Heart left ventricle (tissue), 13 donors: Measurements from ENCODE around the gene LAMB4.

ENCODE experiments used
- CTCF ChIP-seq, 12 donors: fragments of 200-600 bp; sonication (generic) in 4 of 12; IDR thresholded peaks; one replicate each; pipeline versions ENCODE4 v1.5.0 to v1.8.0; 2018 to 2022; ENCODE audit warnings: antibody characterized with exemption in 12 of 12, mild to moderate bottlenecking in 5 of 12
- POLR2A ChIP-seq, 2 donors: fragments of 450-650 bp; IDR thresholded peaks; one replicate each; pipeline ENCODE4 v1.6.1; 2017; ENCODE audit warnings: antibody characterized with exemption in 2 of 2, mild to moderate bottlenecking in 2 of 2, moderate library complexity in 2 of 2
- donor health status: ischemic (EF 13 %, LVEDD 7.1; RV severe dilation, severe dysfunction).
- donor health status: DM: no; HTN: yes; CAD: no.
- donor health status: DM: no; HTN: no; CAD: no.
- donor health status: ischemic (EF 25% LVEDD 6.9; RV normal size, moderate dysfunction).
- donor health status: ischemic (EF 25% LVEDD 5.7; RV mildly dilated, moderate dysfunction).
- donor health status: ischemic (EF 35%, LVEDD 5.7; RV mildly dilated, moderate dysfunction).
- donor health status: nonischemic (EF 11% LVEDD 7.7; RV severe dilation, severe dysfunction).
- donor health status: DM: yes; HTN: yes; CAD: no.
- donor health status: PGD.
- donor health status: ischemic (EF 29% LVEDD 5.4; RV normal size, mild dysfunction).
- donor health status: nonischemic (EF 23%, LVEDD 6.1; RV moderate dilation, normal function).

GRCh38 chr7:108093341-108093740, 36.8 kb downstream of the LAMB4 start:
- TF ChIP-seq CTCF (IDR thresholded peaks at IDR 0.05) (no peak), POLR2A (IDR thresholded peaks at IDR 0.05) (no peak)
